HCT116 (cell line): Measurements from ENCODE around the gene MTOR. TPM values are rescaled to one million over a fixed set of nuclear protein-coding genes. Genes with fewer than 3 reads are reported as not detected.

Experiments
- ATAC-seq: fragments of 200-7000 bp; cut with Tn5 transposase; 2 replicates; pipeline ENCODE4 v1.9.1; 2020; ENCODE audit warnings: mild to moderate bottlenecking, moderate library complexity
- BruUV-seq: library from RNA; stranded (reverse); fragments of 400-500 nt; replicated peaks from 2 replicates; lab custom pipeline; 2021; lab: Mats Ljungman, UMichigan
- CTCF ChIA-PET: fragments of 300-600 bp; sonication (Branson Sonifier 250); formaldehyde crosslinking; loops from one replicate; lab custom pipeline; 2021; ENCODE audit warnings: antibody characterized with exemption; lab: Charles Lee
- POLR2A ChIA-PET: fragments of 300-600, 350-600 bp; sonication (Branson Sonifier 250); formaldehyde crosslinking; loops from one replicate; lab custom pipeline; 2021; ENCODE audit warnings: antibody characterized with exemption; lab: Charles Lee
- RAD21 ChIA-PET, 2 experiments: fragments of 300-600 bp; sonication (Branson Sonifier 250); formaldehyde crosslinking; loops; one replicate each; lab custom pipeline; 2023; ENCODE audit warnings: low total read pairs in 2 of 2; ENCODE audit not compliant: uncharacterized antibody in 2 of 2, unreplicated experiment in 2 of 2, low non-redundant PET in 1 of 2; lab: Charles Lee
- DNase-seq: peaks from one replicate; pipeline ENCODE4 v3.0.0-alpha.2; 2010; ENCODE audit warnings: low read depth, low spot score
- H2AFZ ChIP-seq: fragments of 200-600 bp; shearing (Covaris generic), sonication (generic); 2 replicates; pipeline ENCODE4 v1.6.1; 2017; ENCODE audit warnings: low read depth, mixed run types, mixed read lengths, antibody characterized with exemption, low read length; ENCODE audit not compliant: poor library complexity, severe bottlenecking
- H3K27ac ChIP-seq: 2 replicates; pipeline ENCODE4 v1.5.1; 2012; ENCODE audit warnings: low read depth, low read length
- H3K27me3 ChIP-seq: fragments of 200-600 bp; sonication (generic); 2 replicates; pipeline ENCODE4 v1.6.1; 2016; ENCODE audit warnings: mixed run types, low read length, mixed read lengths; ENCODE audit not compliant: insufficient read depth
- H3K36me3 ChIP-seq, 2 experiments: fragments of 200-500 bp in 1 of 2; fragments of 200-600 bp in 1 of 2; sonication (Bioruptor generic) in 1 of 2; sonication (generic) in 1 of 2; 2 replicates each; pipeline versions ENCODE4 v1.5.1 to v1.6.1; 2014 to 2016; ENCODE audit warnings: low read length in 2 of 2, inconsistent platforms in 1 of 2, mixed read lengths in 1 of 2, mixed run types in 1 of 2; ENCODE audit not compliant: insufficient read depth in 2 of 2, control insufficient read depth in 1 of 2
- H3K4me1 ChIP-seq, 2 experiments: fragments of 200-600 bp in 1 of 2; sonication (generic) in 1 of 2; 2 replicates each; pipeline versions ENCODE4 v1.5.1 to v1.6.1; 2012 to 2017; ENCODE audit warnings: low read length in 2 of 2, inconsistent platforms in 1 of 2, mild to moderate bottlenecking in 1 of 2, mixed read lengths in 1 of 2, mixed run types in 1 of 2, moderate library complexity in 1 of 2; ENCODE audit not compliant: insufficient read depth in 2 of 2, control insufficient read depth in 1 of 2
- H3K4me2 ChIP-seq: fragments of 200-600 bp; sonication (generic); 2 replicates; pipeline ENCODE4 v1.6.1; 2017; ENCODE audit warnings: mixed run types, low read length, mixed read lengths
- H3K4me3 ChIP-seq, 2 experiments: fragments of 200-600 bp in 1 of 2; sonication (generic) in 1 of 2; replicated peaks in 1 of 2; 2 replicates each; pipeline ENCODE4 v1.5.1; 2011 to 2016; ENCODE audit warnings: low read length in 2 of 2, control low read depth in 1 of 2, low read depth in 1 of 2, mild to moderate bottlenecking in 1 of 2, mixed read lengths in 1 of 2, mixed run types in 1 of 2
- H3K79me2 ChIP-seq: fragments of 200-600 bp; sonication (generic); 2 replicates; pipeline ENCODE4 v1.6.1; 2017; ENCODE audit warnings: mild to moderate bottlenecking, mixed run types, low read length, moderate library complexity, mixed read lengths; ENCODE audit not compliant: insufficient read depth
- H3K9ac ChIP-seq: fragments of 200-600 bp; sonication (generic); 2 replicates; pipeline ENCODE4 v1.6.1; 2016; ENCODE audit warnings: low read length, mixed read lengths
- H3K9me2 ChIP-seq: fragments of 200-600 bp; sonication (generic), shearing (Covaris generic); 2 replicates; pipeline ENCODE4 v1.6.1; 2017; ENCODE audit warnings: mixed run types, mild to moderate bottlenecking, moderate library complexity; ENCODE audit not compliant: insufficient read depth
- H3K9me3 ChIP-seq, 2 experiments: fragments of 200-500 bp in 1 of 2; fragments of 200-600 bp in 1 of 2; sonication (Bioruptor generic) in 1 of 2; sonication (generic) in 1 of 2; 2 replicates each; pipeline ENCODE4 v1.6.1; 2014 to 2017; ENCODE audit warnings: low read length in 2 of 2, mixed read lengths in 2 of 2, inconsistent platforms in 1 of 2, low read depth in 1 of 2, mild to moderate bottlenecking in 1 of 2, mixed run types in 1 of 2, moderate library complexity in 1 of 2; ENCODE audit not compliant: control insufficient read depth in 1 of 2, insufficient read depth in 1 of 2
- H4K20me1 ChIP-seq: fragments of 200-600 bp; sonication (generic), shearing (Covaris generic); 2 replicates; pipeline ENCODE4 v1.6.1; 2017; ENCODE audit warnings: mixed run types, mild to moderate bottlenecking, moderate library complexity; ENCODE audit not compliant: insufficient read depth
- ATF3 ChIP-seq: IDR thresholded peaks from 2 replicates; pipeline ENCODE4 v1.6.1; 2012
- CBX3 ChIP-seq: IDR thresholded peaks from 2 replicates; pipeline ENCODE4 v1.6.1; 2012; ENCODE audit warnings: low read depth
- CEBPB ChIP-seq: IDR thresholded peaks from 2 replicates; pipeline ENCODE4 v1.6.1; 2012; ENCODE audit warnings: low read depth
- CTCF ChIP-seq, 3 experiments: fragments of 200-600 bp in 1 of 3; sonication (generic) in 1 of 3; IDR thresholded peaks in 2 of 3; conservative IDR thresholded peaks in 1 of 3; 2 replicates each; pipeline ENCODE4 v1.5.1; 2012 to 2017; ENCODE audit warnings: low read depth in 2 of 3, low read length in 2 of 3, antibody characterized with exemption in 1 of 3, borderline replicate concordance in 1 of 3, control low read depth in 1 of 3, mild to moderate bottlenecking in 1 of 3, mixed read lengths in 1 of 3, mixed run types in 1 of 3, moderate library complexity in 1 of 3; ENCODE audit not compliant: insufficient read depth in 1 of 3
- EGR1 ChIP-seq: IDR thresholded peaks from 2 replicates; pipeline ENCODE4 v1.6.1; 2012; ENCODE audit warnings: low read depth
- ELF1 ChIP-seq: IDR thresholded peaks from 2 replicates; pipeline ENCODE4 v1.6.1; 2012; ENCODE audit warnings: low read depth, borderline replicate concordance
- EZH2 ChIP-seq: fragments of 200-600 bp; sonication (generic); IDR thresholded peaks from 2 replicates; pipeline ENCODE4 v1.6.1; 2017; ENCODE audit warnings: antibody characterized with exemption, mixed run types
- EZH2phosphoT487 ChIP-seq: fragments of 200-600 bp; IDR thresholded peaks from 2 replicates; pipeline ENCODE4 v1.6.1; 2018; ENCODE audit warnings: antibody characterized with exemption, borderline replicate concordance
- FOSL1 ChIP-seq: IDR thresholded peaks from 2 replicates; pipeline ENCODE4 v1.6.1; 2012; ENCODE audit warnings: low read depth
- JUND ChIP-seq: IDR thresholded peaks from 2 replicates; pipeline ENCODE4 v1.6.1; 2012
- MAX ChIP-seq: IDR thresholded peaks from 2 replicates; pipeline ENCODE4 v1.6.1; 2012
- POLR2A ChIP-seq: IDR thresholded peaks from 2 replicates; pipeline ENCODE4 v1.7.0; 2011; ENCODE audit warnings: borderline replicate concordance; ENCODE audit not compliant: insufficient read depth, insufficient read length; ENCODE audit errors: extremely low read depth
- RAD21 ChIP-seq: IDR thresholded peaks from 2 replicates; pipeline ENCODE4 v1.6.1; 2012; ENCODE audit warnings: low read depth, mild to moderate bottlenecking
- REST ChIP-seq: IDR thresholded peaks from 2 replicates; pipeline ENCODE4 v1.6.1; 2012; ENCODE audit warnings: low read depth
- SIN3A ChIP-seq: IDR thresholded peaks from 2 replicates; pipeline ENCODE4 v1.6.1; 2012; ENCODE audit warnings: low read depth
- SRF ChIP-seq: IDR thresholded peaks from 2 replicates; pipeline ENCODE4 v1.6.1; 2012; ENCODE audit warnings: low read depth
- TCF7L2 ChIP-seq: IDR thresholded peaks from 2 replicates; pipeline ENCODE4 v1.7.0; 2011; ENCODE audit warnings: borderline replicate concordance, inconsistent platforms; ENCODE audit not compliant: insufficient read depth, insufficient read length; ENCODE audit errors: extremely low read depth
- ZBTB33 ChIP-seq: IDR thresholded peaks from 2 replicates; pipeline ENCODE4 v1.6.1; 2011; ENCODE audit warnings: mild to moderate bottlenecking, low read length, moderate library complexity; ENCODE audit not compliant: insufficient replicate concordance; ENCODE audit errors: extremely low read depth
- ZNF274 ChIP-seq: fragments of 200-500 bp; sonication (Bioruptor generic); IDR thresholded peaks from 2 replicates; pipeline ENCODE4 v1.6.1; 2014; ENCODE audit warnings: mild to moderate bottlenecking, low read depth, low read length, inconsistent platforms
- intact Hi-C: fragments of 100-400 bp; cut with micrococcal nuclease; formaldehyde crosslinking; loops from 2 replicates; pipeline ENCODE4 v1.10.0; 2022
- total RNA-seq: library from RNA; stranded (reverse); gene quantifications from one replicate; pipeline ENCODE4 v1.2.1, GENCODE V29; 2021; ENCODE audit not compliant: unreplicated experiment

Gene MTOR
- total RNA-seq, 1 experiment from 2014 or later: 42.2 TPM

GRCh38 chr1:11143907-11144306, 118.4 kb downstream of the MTOR start:
- BruUV-seq: no TSS peak
- ChIA-PET POLR2A (no interaction called here), CTCF (no interaction called here)
- H2AFZ ChIP-seq: no peak overlapping the region
- no peaks in the 10 kb centered on the region for H3K27me3 ChIP-seq
- ATAC-seq (no peak), DNase-seq (no peak)
- H3K79me2 ChIP-seq: no peaks in the 10 kb centered on the region
- no peaks in the 10 kb centered on the region for H3K9me3 ChIP-seq
- no peaks in the 10 kb centered on the region for H4K20me1 ChIP-seq
- no peak overlapping the region for H3K27ac ChIP-seq
- no peak overlapping the region for H3K9ac ChIP-seq
- no peak overlapping the region for H3K4me3 ChIP-seq
- H3K36me3 ChIP-seq: peaks cover 17 to 29% of the 10 kb centered on the region in 2 experiments; a peak in 3 of 4 replicates
- H3K9me2 ChIP-seq: no peaks in the 10 kb centered on the region
- TF ChIP-seq SRF (no peak), FOSL1 (no peak), ZNF274 (no peak), ZBTB33 (no peak), EZH2phosphoT487 (no peak), EZH2 (no peak), JUND (no peak), SIN3A (no peak), ATF3 (no peak), REST (no peak), ELF1 (no peak), POLR2A (no peak), CBX3 (no peak), RAD21 (no peak), MAX (no peak), TCF7L2 (no peak), EGR1 (no peak), CEBPB (no peak), CTCF (IDR thresholded peaks at IDR 0.05 in 2 of 3, conservative IDR thresholded peaks at IDR 0.05 in 1 of 3; ENCODE audit: borderline replicate concordance in 1 of 3, insufficient read depth in 1 of 3, low read depth in 2 of 3, low read length in 2 of 3) (no peak)
- TF ChIP-seq, all 23 proteins: peak for 0
- Histone ChIP-seq H3K4me1 (no peaks in the 10 kb centered on the region), H3K4me2 (no peak overlapping the region)
- RAD21 ChIA-PET: no interaction called here
- intact Hi-C loops: no loop called here
